GM10248 (cell line): ENCODE data around the gene STING1.

ENCODE experiments used
- CTCF ChIA-PET: fragments of 300-600 bp; sonication (Branson Sonifier 250); formaldehyde crosslinking; extraction: SDS; loops from one replicate; lab custom pipeline; 2021; ENCODE audit warnings: antibody characterized with exemption; lab: Yijun Ruan, JAX
- POLR2A ChIA-PET: fragments of 350-650 bp; sonication (Branson Sonifier 250); formaldehyde crosslinking; extraction: SDS; loops from one replicate; lab custom pipeline; 2020; ENCODE audit warnings: antibody characterized with exemption; lab: Yijun Ruan, JAX
- DNase-seq: peaks from one replicate; pipeline ENCODE4 v3.0.0; 2012; ENCODE audit errors: extremely low spot score
- CTCF ChIP-seq: IDR thresholded peaks from 2 replicates; pipeline ENCODE4 v1.5.1; 2012; ENCODE audit warnings: mild to moderate bottlenecking, low read depth; ENCODE audit errors: extremely low read depth, missing control alignments, control extremely low read depth

STING1 gene

GRCh38 chr5:139468421-139468931 lies 14.1 kb downstream of the STING1 start:
- POLR2A ChIA-PET, result no interaction called here
- peak; percentile 3 for TF ChIP-seq CTCF

GRCh38 chr5:139462586-139463276 lies 19.8 kb downstream of the STING1 start, which contains the start of gene ECSCR:
TSS of gene ECSCR (minus strand) at chr5:139462743. CDS start at chr5:139462670, 73 bp downstream.
- POLR2A ChIA-PET, result no interaction called here
- DNase-seq, result no peak
- TF ChIP-seq CTCF, result no peak
- CTCF ChIA-PET, result interaction anchor here (1.3 to 2.1 kb wide), 3 partner anchors 50 to 54 kb away, joined by 3 to 6 read pairs (median 3); no protein-coding TSS in a partner anchor

More at GRCh38 chr5:139468421-139468931, 14.1 kb downstream of the STING1 start:
- DNase-seq, result no peak
- CTCF ChIA-PET, result interaction anchor here (1.1 to 1.6 kb wide), 2 partner anchors 13 kb away, joined by 3 to 4 read pairs; no protein-coding TSS in a partner anchor

GRCh38 chr5:139461698-139462097 lies 20.9 kb downstream of the STING1 start:
- CTCF ChIA-PET, result interaction anchor here (1.4 to 2.1 kb wide), 3 partner anchors 16 to 55 kb away, joined by 3 to 6 read pairs (median 5); no protein-coding TSS in a partner anchor

GRCh38 chr5:139461176-139461575 lies 21.4 kb downstream of the STING1 start:
- DNase-seq, result no peak
- ChIA-PET POLR2A (no interaction called here), CTCF (interaction anchor here (1.8 to 2.1 kb wide), 3 partner anchors 17 to 59 kb away, joined by 4 to 6 read pairs (median 5); no protein-coding TSS in a partner anchor)
- TF ChIP-seq CTCF, result no peak

More at GRCh38 chr5:139461698-139462097, 20.9 kb downstream of the STING1 start:
- POLR2A ChIA-PET, result no interaction called here
- no peak for TF ChIP-seq CTCF
- DNase-seq, result no peak

- no peak for DNase-seq
- CTCF ChIA-PET, result interaction anchor here (1.2 to 1.9 kb wide), 3 partner anchors 18 to 58 kb away, joined by 4 to 5 read pairs (median 4); no protein-coding TSS in a partner anchor
- no peak for TF ChIP-seq CTCF
- POLR2A ChIA-PET, result interaction anchor here (0.6 to 1.6 kb wide), 3 partner anchors 18 to 251 kb away, joined by 4 to 8 read pairs (median 4); partner anchors contain the start of gene DNAJC18
Measured at GRCh38 chr5:139460455-139460854, 22.1 kb downstream of the STING1 start.

GRCh38 chr5:139459451-139459934 lies 23.1 kb downstream of the STING1 start:
- peak; percentile 61 for DNase-seq
- ChIA-PET CTCF (interaction anchor here (0.8 to 2.7 kb wide), 5 partner anchors 15 to 57 kb away, joined by 3 to 11 read pairs (median 5); no protein-coding TSS in a partner anchor), POLR2A (interaction anchor here (0.6 to 1.7 kb wide), 3 partner anchors 12 to 179 kb away, joined by 4 to 8 read pairs (median 6); partner anchors contain the start of gene DNAJC18)
- TF ChIP-seq CTCF, result no peak
